Activated CD4-positive, alpha-beta T cell treated with anti-CD3 and anti-CD28 coated beads, Interleukin-2, amount 50 U/mL, for 1 hour (primary cell): Measurements from ENCODE around the gene TTC21B.

Experiments used
- DNase-seq: peaks from one replicate; pipeline ENCODE4 v3.0.0-alpha.2; 2020

TTC21B gene

GRCh38 chr2:165827921-165828276, 125.7 kb downstream of the TTC21B start:
- no peak for DNase-seq

GRCh38 chr2:165827016-165827920, 126.3 kb downstream of the TTC21B start:
- DNase-seq = no peak

DNA sequence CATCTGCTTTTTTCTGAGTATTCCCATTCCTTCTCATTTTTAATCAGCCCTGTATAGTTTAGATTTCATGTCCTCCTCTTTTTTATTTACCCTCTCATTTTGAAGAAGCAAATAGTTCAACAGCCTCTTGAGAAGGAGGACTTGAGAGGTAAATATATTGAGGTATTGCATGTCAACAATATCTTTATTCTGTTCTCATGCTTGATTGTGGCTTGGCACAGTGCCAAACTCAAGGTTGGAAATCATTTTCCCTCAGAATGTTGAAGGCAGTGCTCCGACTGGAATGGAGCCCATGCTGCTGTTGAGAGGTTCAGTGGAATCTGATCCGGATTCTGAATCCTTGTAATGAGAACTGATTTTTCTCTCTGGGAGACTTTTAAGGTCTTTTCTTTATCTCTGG, 128.5 kb downstream of the TTC21B start:
- no peak for DNase-seq
